ENCODE measurements around the gene SHISA5.

- no peak for TF ChIP-seq EZH2phosphoT487 (IDR thresholded peaks at IDR 0.05; ENCODE audit: unreplicated experiment)
- TF ChIP-seq POLR2AphosphoS5 (IDR thresholded peaks at IDR 0.05; ENCODE audit: low read depth), result no peak
- no peak for TF ChIP-seq CTCF (conservative IDR thresholded peaks at IDR 0.05; ENCODE audit: low read depth in 2 of 2)
- no peak for TF ChIP-seq REST (IDR thresholded peaks at IDR 0.05; ENCODE audit: unreplicated experiment)
Measured at GRCh38 chr3:48418140-48418539, 85.8 kb downstream of the SHISA5 start.

All from GM23338 (cell line).